ENCODE measurements around the gene TFCP2L1.

- TF ChIP-seq CTCF (conservative IDR thresholded peaks at IDR 0.05) (no peak), ZFX (IDR thresholded peaks at IDR 0.05) (no peak)
Measured at GRCh38 chr2:121177896-121178295, 107.1 kb downstream of the TFCP2L1 start.

Data from C4-2B (cell line).